OCI-LY3 (cell line): ENCODE data around the gene SSTR5.

Source experiments
- H2AFZ ChIP-seq: fragments of 200-600, 300-600 bp; shearing (Covaris generic); 2 replicates; pipeline ENCODE4 v1.6.0; 2014; ENCODE audit warnings: antibody characterized with exemption, low read depth, low read length
- H3K27ac ChIP-seq: fragments of 200-600, 300-600 bp; sonication (generic); 2 replicates; pipeline ENCODE4 v1.5.1; 2014; ENCODE audit warnings: mild to moderate bottlenecking, low read length, moderate library complexity, mixed read lengths
- H3K27me3 ChIP-seq: fragments of 200-600, 300-600 bp; sonication (generic); 2 replicates; pipeline ENCODE4 v1.6.1; 2014; ENCODE audit warnings: low read depth, low read length, mixed read lengths
- H3K36me3 ChIP-seq: fragments of 200-600, 300-600 bp; sonication (generic); replicated peaks from 2 replicates; pipeline ENCODE3; 2014; ENCODE audit warnings: low read depth, low read length, mixed read lengths
- H3K4me1 ChIP-seq: fragments of 300-600, 200-600 bp; sonication (generic); 2 replicates; pipeline ENCODE4 v1.6.1; 2014; ENCODE audit warnings: low read length, mixed read lengths
- H3K4me2 ChIP-seq: fragments of 200-600, 300-600 bp; sonication (generic); 2 replicates; pipeline ENCODE4 v1.6.1; 2014; ENCODE audit warnings: low read length, mixed read lengths
- H3K4me3 ChIP-seq: fragments of 300-600, 200-600 bp; sonication (generic); 2 replicates; pipeline ENCODE4 v1.5.1; 2014; ENCODE audit warnings: antibody characterized with exemption, mild to moderate bottlenecking, low read length, moderate library complexity
- H3K79me2 ChIP-seq: fragments of 300-600, 200-600 bp; shearing (Covaris generic); 2 replicates; pipeline ENCODE4 v1.6.1; 2014; ENCODE audit warnings: mild to moderate bottlenecking, low read length, mixed read lengths
- H3K9ac ChIP-seq: fragments of 300-600, 200-600 bp; shearing (Covaris generic); 2 replicates; pipeline ENCODE4 v1.6.0; 2014; ENCODE audit warnings: mild to moderate bottlenecking, low read length, moderate library complexity
- H3K9me3 ChIP-seq: fragments of 200-600, 300-600 bp; shearing (Covaris generic); 2 replicates; pipeline ENCODE4 v1.6.1; 2014; ENCODE audit warnings: low read length, mixed read lengths; ENCODE audit not compliant: insufficient read depth
- H4K20me1 ChIP-seq: fragments of 200-600, 300-600 bp; sonication (generic); 2 replicates; pipeline ENCODE4 v1.6.1; 2016; ENCODE audit warnings: low read length, mixed read lengths; ENCODE audit not compliant: insufficient read depth
- EZH2phosphoT487 ChIP-seq: fragments of 200-600 bp; shearing (Covaris generic); IDR thresholded peaks from 2 replicates; pipeline ENCODE4 v1.6.1; 2018; ENCODE audit warnings: antibody characterized with exemption, mixed run types, low read depth
- TF ChIP-seq, protein P1 (sequence below): fragments of 200-600, 300-600 bp; sonication (generic); IDR thresholded peaks from 2 replicates; pipeline ENCODE4 v1.5.1; 2014; ENCODE audit warnings: antibody characterized with exemption, low read length, low read depth

SSTR5 gene

DNA sequence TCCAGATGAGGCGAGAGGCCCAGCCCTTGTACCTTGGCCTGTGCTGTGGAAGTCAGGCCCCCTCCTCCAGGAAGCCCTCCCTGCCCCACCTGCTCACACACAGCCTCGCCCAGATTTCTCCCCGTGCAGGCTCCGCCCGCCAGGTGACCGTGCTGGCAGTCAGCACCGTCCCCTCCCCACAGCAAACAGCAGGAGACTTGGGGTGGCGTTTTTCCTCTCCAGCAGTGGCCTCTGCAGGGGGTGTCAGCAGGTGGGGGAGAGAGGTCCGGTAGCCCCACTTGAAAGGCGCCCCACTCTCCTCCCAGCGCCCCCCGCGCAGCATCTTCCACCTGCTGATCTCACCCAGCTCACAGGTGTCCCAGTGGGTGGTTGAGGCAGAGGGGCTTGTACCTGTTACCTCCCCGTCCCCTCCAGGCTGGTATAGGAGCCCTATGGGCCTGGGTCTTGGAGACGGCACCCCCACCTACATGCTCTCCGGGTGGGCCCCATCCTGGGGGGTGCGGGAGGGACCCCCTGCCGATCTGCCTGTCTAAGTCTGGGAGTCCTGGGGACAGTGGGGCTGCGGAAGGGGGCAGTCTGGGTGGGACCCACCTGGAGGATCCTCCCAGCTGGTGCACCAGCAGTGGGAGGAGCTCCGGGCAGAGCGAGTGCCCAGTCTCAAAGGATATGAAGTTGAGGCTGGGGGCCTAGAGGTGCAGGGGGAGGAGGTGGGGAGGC lies 27.7 kb downstream of the SSTR5 start:
- H3K79me2 ChIP-seq, result no peaks in the 10 kb centered on the region
- TF ChIP-seq, protein P1, sequence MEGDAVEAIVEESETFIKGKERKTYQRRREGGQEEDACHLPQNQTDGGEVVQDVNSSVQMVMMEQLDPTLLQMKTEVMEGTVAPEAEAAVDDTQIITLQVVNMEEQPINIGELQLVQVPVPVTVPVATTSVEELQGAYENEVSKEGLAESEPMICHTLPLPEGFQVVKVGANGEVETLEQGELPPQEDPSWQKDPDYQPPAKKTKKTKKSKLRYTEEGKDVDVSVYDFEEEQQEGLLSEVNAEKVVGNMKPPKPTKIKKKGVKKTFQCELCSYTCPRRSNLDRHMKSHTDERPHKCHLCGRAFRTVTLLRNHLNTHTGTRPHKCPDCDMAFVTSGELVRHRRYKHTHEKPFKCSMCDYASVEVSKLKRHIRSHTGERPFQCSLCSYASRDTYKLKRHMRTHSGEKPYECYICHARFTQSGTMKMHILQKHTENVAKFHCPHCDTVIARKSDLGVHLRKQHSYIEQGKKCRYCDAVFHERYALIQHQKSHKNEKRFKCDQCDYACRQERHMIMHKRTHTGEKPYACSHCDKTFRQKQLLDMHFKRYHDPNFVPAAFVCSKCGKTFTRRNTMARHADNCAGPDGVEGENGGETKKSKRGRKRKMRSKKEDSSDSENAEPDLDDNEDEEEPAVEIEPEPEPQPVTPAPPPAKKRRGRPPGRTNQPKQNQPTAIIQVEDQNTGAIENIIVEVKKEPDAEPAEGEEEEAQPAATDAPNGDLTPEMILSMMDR, result no peak
- no peak for TF ChIP-seq EZH2phosphoT487
- H4K20me1 ChIP-seq, result no peaks in the 10 kb centered on the region
- no peak overlapping the region for H3K4me3 ChIP-seq
- no peak overlapping the region for H3K27ac ChIP-seq
- peaks cover 11% of the 10 kb centered on the region; the same call in 1 of the 2 replicates for H3K27me3 ChIP-seq
- H3K36me3 ChIP-seq, result no peaks in the 10 kb centered on the region
- H3K9me3 ChIP-seq, result no peaks in the 10 kb centered on the region
- no peak overlapping the region for H3K9ac ChIP-seq
- no peaks in the 10 kb centered on the region for H3K4me1 ChIP-seq
- no peak overlapping the region for H2AFZ ChIP-seq
- H3K4me2 ChIP-seq, result no peak overlapping the region

DNA sequence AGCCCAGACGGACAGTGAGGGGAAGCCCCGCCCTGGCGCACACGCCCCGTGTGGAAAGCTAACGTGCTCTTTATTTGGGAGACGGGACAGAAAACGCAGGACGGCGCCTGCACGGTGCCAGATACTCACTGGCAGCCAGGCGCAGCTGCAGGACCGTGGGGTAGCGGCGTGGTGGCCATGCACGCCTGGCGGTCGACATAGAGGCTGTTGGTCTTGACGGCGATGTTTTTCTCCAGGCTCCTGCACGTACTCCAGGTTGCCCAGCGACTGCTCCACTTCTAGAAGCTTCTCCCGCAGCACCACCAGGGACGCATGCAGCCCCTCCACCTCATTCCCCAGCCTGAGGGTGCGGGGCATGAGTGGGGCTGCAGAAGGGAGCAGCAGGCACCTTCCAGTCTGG lies 28.6 kb downstream of the SSTR5 start:
- Histone ChIP-seq H3K9ac (no peak overlapping the region), H3K4me1 (no peaks in the 10 kb centered on the region), H3K4me3 (no peak overlapping the region), H3K4me2 (no peak overlapping the region), H3K27ac (no peak overlapping the region), H2AFZ (no peak overlapping the region), H3K79me2 (no peaks in the 10 kb centered on the region), H4K20me1 (no peaks in the 10 kb centered on the region), H3K27me3 (peaks cover 11% of the 10 kb centered on the region; the same call in 1 of the 2 replicates), H3K36me3 (no peaks in the 10 kb centered on the region), H3K9me3 (no peaks in the 10 kb centered on the region)
- TF ChIP-seq EZH2phosphoT487, result no peak
- TF ChIP-seq, protein P1, result no peak

DNA sequence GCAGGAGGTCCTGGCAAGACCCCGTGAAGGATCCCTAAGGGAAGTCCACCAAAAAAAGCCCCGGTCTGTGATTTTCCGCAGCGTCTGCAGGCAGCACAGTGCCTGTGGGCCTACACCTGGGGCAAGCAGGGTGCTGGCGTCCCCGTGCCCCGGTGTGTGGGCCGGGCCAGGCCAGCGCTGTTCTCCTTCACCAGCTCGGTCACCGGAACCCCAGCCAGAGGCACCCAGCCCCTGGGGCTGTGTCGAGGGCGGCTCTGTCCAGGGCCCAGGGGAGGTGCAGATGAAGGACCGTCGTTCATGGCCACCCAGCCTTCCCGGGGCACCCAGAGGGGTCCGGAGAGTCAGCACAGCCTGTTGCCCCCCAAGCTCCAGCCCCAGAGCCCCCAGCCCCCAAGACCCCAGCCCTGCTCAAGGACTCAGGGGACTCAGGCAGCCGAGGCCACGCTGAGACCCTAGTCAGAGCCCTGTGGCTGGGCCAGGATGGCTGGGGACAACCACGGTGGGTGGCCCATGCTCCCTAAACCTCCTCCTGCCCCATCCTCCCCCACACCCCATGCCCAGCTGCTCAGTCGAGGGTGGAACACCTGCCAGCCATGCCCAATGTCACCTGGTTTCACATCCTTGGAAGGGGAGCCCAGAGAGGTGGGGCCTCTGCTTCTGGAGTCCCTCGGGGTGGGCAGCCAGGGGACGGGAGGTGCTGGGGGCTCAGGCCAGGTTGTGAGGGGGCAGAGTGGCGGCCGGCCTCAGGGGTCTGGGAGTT lies 29.2 kb downstream of the SSTR5 start:
- Histone ChIP-seq H3K27ac (no peak overlapping the region), H3K4me3 (no peak overlapping the region), H3K79me2 (no peaks in the 10 kb centered on the region), H3K4me2 (no peak overlapping the region), H4K20me1 (no peaks in the 10 kb centered on the region), H3K9ac (no peak overlapping the region), H3K9me3 (no peaks in the 10 kb centered on the region), H2AFZ (no peak overlapping the region), H3K4me1 (no peaks in the 10 kb centered on the region), H3K27me3 (peaks cover 11% of the 10 kb centered on the region; the same call in 1 of the 2 replicates), H3K36me3 (no peaks in the 10 kb centered on the region)
- TF ChIP-seq, protein P1, result no peak
- no peak for TF ChIP-seq EZH2phosphoT487

DNA sequence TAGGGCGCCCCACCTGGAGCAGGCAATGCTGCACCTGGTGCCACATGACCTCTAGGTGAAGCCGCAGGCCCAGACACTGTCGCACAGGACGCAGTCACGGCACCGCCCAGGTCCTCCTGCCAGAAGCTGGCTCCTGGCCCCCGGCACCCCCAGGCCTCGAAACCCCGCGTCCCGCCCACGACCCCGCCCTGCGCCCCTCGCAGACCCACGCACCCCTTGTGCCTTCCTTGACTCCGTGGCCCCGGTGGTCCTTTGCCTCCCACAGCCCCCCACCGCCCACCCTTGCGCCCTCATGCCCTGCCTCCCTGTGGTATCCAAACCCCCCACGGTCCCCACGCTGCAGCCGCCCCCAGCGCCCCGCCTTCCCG lies 29.8 kb downstream of the SSTR5 start:
- Histone ChIP-seq H3K79me2 (no peaks in the 10 kb centered on the region), H3K36me3 (no peaks in the 10 kb centered on the region), H3K27me3 (peaks cover 11% of the 10 kb centered on the region; the same call in 1 of the 2 replicates), H4K20me1 (no peaks in the 10 kb centered on the region), H3K9ac (no peak overlapping the region), H2AFZ (no peak overlapping the region), H3K4me1 (no peaks in the 10 kb centered on the region), H3K4me2 (no peak overlapping the region), H3K4me3 (no peak overlapping the region), H3K9me3 (no peaks in the 10 kb centered on the region), H3K27ac (no peak overlapping the region)
- no peak for TF ChIP-seq EZH2phosphoT487
- TF ChIP-seq, protein P1, result no peak
